PC-9 (cell line): ENCODE results near the gene COX4I2. TPM values are rescaled to one million over a fixed set of nuclear protein-coding genes. Genes with fewer than 3 reads are reported as not detected.
A peak's percentile ranks its signal among the peaks of the same experiment; 100 is the strongest.

ENCODE experiments used
- BruUV-seq: library from RNA; stranded (reverse); fragments of 400-500 nt; replicated peaks from 2 replicates; lab custom pipeline; 2021; lab: Mats Ljungman, UMichigan
- CTCF ChIA-PET: fragments of 300-600 bp; sonication (Branson Sonifier 250); formaldehyde crosslinking; loops from one replicate; lab custom pipeline; 2022; ENCODE audit warnings: antibody characterized with exemption; lab: Charles Lee
- POLR2A ChIA-PET: fragments of 300-600 bp; sonication (Branson Sonifier 250); formaldehyde crosslinking; loops from one replicate; lab custom pipeline; 2022; ENCODE audit warnings: antibody characterized with exemption; ENCODE audit not compliant: unreplicated experiment; lab: Charles Lee
- DNase-seq, 2 experiments: peaks; one replicate each; pipeline versions ENCODE4 v3.0.0 to v3.0.0-alpha.2; 2015 to 2022; ENCODE audit warnings: mixed read lengths in 1 of 2
- H2AFZ ChIP-seq: fragments of 200-600 bp; sonication (generic); 2 replicates; pipeline ENCODE4 v1.8.1; 2017; ENCODE audit warnings: antibody characterized with exemption
- H3F3A ChIP-seq: fragments of 200-600 bp; sonication (generic); 2 replicates; pipeline ENCODE4 v1.8.1; 2017; ENCODE audit warnings: antibody characterized with exemption, mild to moderate bottlenecking, low read depth; ENCODE audit not compliant: insufficient read depth
- H3K27ac ChIP-seq: fragments of 200-600 bp; sonication (generic); 2 replicates; pipeline ENCODE4 v1.6.1; 2016; ENCODE audit warnings: mixed run types
- H3K27me3 ChIP-seq: fragments of 200-600 bp; sonication (generic); 2 replicates; pipeline ENCODE4 v1.6.1; 2016; ENCODE audit warnings: low read depth, mixed run types; ENCODE audit not compliant: insufficient read depth
- H3K36me3 ChIP-seq: fragments of 200-600 bp; sonication (generic); 2 replicates; pipeline ENCODE4 v1.6.1; 2016; ENCODE audit warnings: low read depth, mixed run types
- H3K4me1 ChIP-seq: fragments of 200-600 bp; sonication (generic); replicated peaks from 2 replicates; pipeline ENCODE4 v1.6.1; 2016; ENCODE audit warnings: mixed run types; ENCODE audit not compliant: insufficient read depth
- H3K4me2 ChIP-seq: fragments of 200-600 bp; sonication (generic); 2 replicates; pipeline ENCODE4 v1.6.1; 2017; ENCODE audit warnings: mixed run types
- H3K4me3 ChIP-seq: fragments of 200-600 bp; sonication (generic); 2 replicates; pipeline ENCODE4 v1.6.1; 2016; ENCODE audit warnings: mixed run types
- H3K79me2 ChIP-seq: fragments of 200-600 bp; sonication (generic); 2 replicates; pipeline ENCODE4 v1.6.1; 2017; ENCODE audit warnings: low read depth, mixed run types
- H3K9me2 ChIP-seq: fragments of 200-600 bp; sonication (generic); 2 replicates; pipeline ENCODE4 v1.8.1; 2017; ENCODE audit warnings: mild to moderate bottlenecking; ENCODE audit not compliant: insufficient read depth
- H3K9me3 ChIP-seq: fragments of 200-600 bp; sonication (generic); 2 replicates; pipeline ENCODE4 v1.8.1; 2016; ENCODE audit warnings: low read depth; ENCODE audit not compliant: insufficient read depth
- H4K20me1 ChIP-seq: fragments of 200-600 bp; sonication (generic); 2 replicates; pipeline ENCODE4 v1.8.1; 2017; ENCODE audit not compliant: insufficient read depth
- CTCF ChIP-seq: fragments of 200-600 bp; sonication (generic); conservative IDR thresholded peaks from 2 replicates; pipeline ENCODE4 v1.6.1; 2017; ENCODE audit warnings: mixed run types, antibody characterized with exemption, mild to moderate bottlenecking, moderate library complexity
- EZH2 ChIP-seq: fragments of 200-600 bp; sonication (generic); IDR thresholded peaks from 2 replicates; pipeline ENCODE4 v1.8.0; 2017; ENCODE audit warnings: antibody characterized with exemption, low read depth
- intact Hi-C: fragments of 100-400 bp; cut with micrococcal nuclease; formaldehyde crosslinking; loops from one replicate; pipeline ENCODE4 v1.10.0; 2022; ENCODE audit not compliant: unreplicated experiment
- total RNA-seq: library from RNA; stranded (reverse); gene quantifications from 2 replicates; pipeline ENCODE4 v1.2.3, GENCODE V29; 2021

COX4I2 gene
- total RNA-seq, 1 experiment from 2014 or later, result not detected

GRCh38 chr20:31690124-31690666 lies 52.5 kb downstream of the COX4I2 start:
- Histone ChIP-seq H2AFZ (no peak overlapping the region), H3K4me1 (peaks cover 35% of the 10 kb centered on the region), H3K4me3 (no peak overlapping the region), H3K4me2 (no peak overlapping the region), H3K36me3 (peaks cover 64% of the 10 kb centered on the region), H3F3A (peaks cover 61% of the 10 kb centered on the region; the same call in 1 of the 2 replicates), H4K20me1 (no peaks in the 10 kb centered on the region; the same call in 1 of the 2 replicates), H3K79me2 (peaks cover 96% of the 10 kb centered on the region), H3K9me2 (no peaks in the 10 kb centered on the region), H3K27ac (no peak overlapping the region), H3K27me3 (no peaks in the 10 kb centered on the region), H3K9me3 (no peaks in the 10 kb centered on the region)
- TF ChIP-seq EZH2 (no peak), CTCF (no peak)
- intact Hi-C loops, result no loop called here
- no TSS peak for BruUV-seq
- POLR2A ChIA-PET, result no interaction called here
- DNase-seq, result no peak
- CTCF ChIA-PET, result no interaction called here

GRCh38 chr20:31691646-31692275 lies 54.0 kb downstream of the COX4I2 start:
- ChIA-PET CTCF (interaction anchor here (0.6 to 0.7 kb wide), 2 partner anchors 135 to 161 kb away, joined by 7 to 13 read pairs; no protein-coding TSS in a partner anchor), POLR2A (no interaction called here)
- H3F3A ChIP-seq, result peaks cover 57% of the 10 kb centered on the region
- DNase-seq, result no peak
- intact Hi-C loops, result no loop called here
- H3K79me2 ChIP-seq, result peaks cover 91% of the 10 kb centered on the region
- H3K4me3 ChIP-seq, result no peak overlapping the region
- H4K20me1 ChIP-seq, result no peaks in the 10 kb centered on the region; the same call in 1 of the 2 replicates
- no peaks in the 10 kb centered on the region for H3K9me3 ChIP-seq
- no peak for TF ChIP-seq EZH2
- TF ChIP-seq CTCF, result no peak
- peaks cover 53% of the 10 kb centered on the region for H3K36me3 ChIP-seq
- H3K27me3 ChIP-seq, result no peaks in the 10 kb centered on the region
- H3K9me2 ChIP-seq, result no peaks in the 10 kb centered on the region
- H2AFZ ChIP-seq, result no peak overlapping the region
- H3K4me1 ChIP-seq, result peaks cover 48% of the 10 kb centered on the region
- H3K27ac ChIP-seq, result peak overlapping the region; percentile 8; the same call in 1 of the 2 replicates
- no TSS peak for BruUV-seq
- H3K4me2 ChIP-seq, result no peak overlapping the region

GRCh38 chr20:31693402-31693801 lies 55.7 kb downstream of the COX4I2 start:
- intact Hi-C loops, result no loop called here
- BruUV-seq, result no TSS peak
- Histone ChIP-seq H3K4me1 (peaks cover 65% of the 10 kb centered on the region), H3K9me2 (no peaks in the 10 kb centered on the region), H4K20me1 (no peaks in the 10 kb centered on the region), H3K27me3 (no peaks in the 10 kb centered on the region), H3F3A (peaks cover 63% of the 10 kb centered on the region), H3K27ac (peak overlapping the region; percentile 95), H3K9me3 (no peaks in the 10 kb centered on the region), H3K36me3 (peaks cover 54% of the 10 kb centered on the region), H3K4me2 (peak overlapping the region; percentile 60), H2AFZ (no peak overlapping the region), H3K79me2 (peaks cover 91% of the 10 kb centered on the region), H3K4me3 (no peak overlapping the region)
- DNase-seq, result no peak
- CTCF ChIA-PET, result interaction anchor here (0.6 kb wide), 1 partner anchor 11 kb away, joined by 3 read pairs; no protein-coding TSS in a partner anchor
- POLR2A ChIA-PET, result interaction anchor here (0.5 kb wide), 1 partner anchor 8 kb away, joined by 8 read pairs; no protein-coding TSS in a partner anchor
- no peak for TF ChIP-seq CTCF
- no peak for TF ChIP-seq EZH2
